K562 treated with DMSO at 1 percent for 48 hours (cell line): ENCODE data around the gene GAGE1. TPM values are rescaled to one million over a fixed set of nuclear protein-coding genes. Genes with fewer than 3 reads are reported as not detected.

Experiments used
- total RNA-seq: library from RNA; unstranded; fragments of 300-600 nt; gene quantifications from 2 replicates; pipeline ENCODE4 v1.2.3, GENCODE V29; 2022; ENCODE audit warnings: low replicate concordance; ENCODE audit errors: extremely low read depth

GAGE1 gene
- total RNA-seq: not detected in 2 replicates

GRCh38 chrX:49598720-49599119, at the start of gene GAGE1:
Gene GAGE1, plus strand, starts transcription at chrX:49599020. Its CDS starts 1,155 bp downstream, at chrX:49600175.

GRCh38 chrX:49550989-49551388, 47.8 kb upstream of the GAGE1 start, which contains the start of gene GAGE12E:
Gene GAGE12E, plus strand, starts transcription at chrX:49551289. Its CDS starts 1,155 bp downstream, at chrX:49552444.

GRCh38 chrX:49560542-49560941, 38.3 kb upstream of the GAGE1 start, which contains the start of gene GAGE12F:
Gene GAGE12F, plus strand, starts transcription at chrX:49560842. Its CDS starts 1,155 bp downstream, at chrX:49561997.

GRCh38 chrX:49570100-49570499, 28.7 kb upstream of the GAGE1 start, which contains the start of gene GAGE12G:
Gene GAGE12G, plus strand, starts transcription at chrX:49570400. Its CDS starts 1,155 bp downstream, at chrX:49571555.

GRCh38 chrX:49579649-49580048, 19.2 kb upstream of the GAGE1 start, which contains the start of gene GAGE12H:
Gene GAGE12H, plus strand, starts transcription at chrX:49579949. Its CDS starts 1,155 bp downstream, at chrX:49581104.

GRCh38 chrX:49589196-49589595, 9.6 kb upstream of the GAGE1 start, which contains the start of gene GAGE2A:
Gene GAGE2A, plus strand, starts transcription at chrX:49589496. Its CDS starts 1,155 bp downstream, at chrX:49590651.

Other genes with a start within 250 kb of the GAGE1 start
- not detected in 2 replicates for gene GAGE12C, start 66.8 kb upstream of the GAGE1 start, total RNA-seq
- gene GAGE12D, start 57.3 kb upstream of the GAGE1 start, total RNA-seq: not detected in 2 replicates
- not detected in 2 replicates for gene GAGE12E, start 47.7 kb upstream of the GAGE1 start, total RNA-seq
- not detected in 2 replicates for gene GAGE12F, start 38.2 kb upstream of the GAGE1 start, total RNA-seq
- not detected in 2 replicates for gene GAGE12G, start 28.6 kb upstream of the GAGE1 start, total RNA-seq
- not detected in 2 replicates for gene GAGE12H, start 19.1 kb upstream of the GAGE1 start, total RNA-seq
- gene GAGE2A, start 9.5 kb upstream of the GAGE1 start, total RNA-seq: not detected in 2 replicates
- not detected in 2 replicates for gene PAGE1, start 97.0 kb downstream of the GAGE1 start, total RNA-seq
- not detected in 2 replicates for gene PAGE4, start 230.3 kb downstream of the GAGE1 start, total RNA-seq